T-helper 2 cell treated with Interferon-gamma antibody and Interleukin-4, amounts not matched to agents 100 ng/mL and 5 ng/mL, for 36 hours (primary cell): ENCODE results near the gene STK11. TPM values are rescaled to one million over a fixed set of nuclear protein-coding genes. Genes with fewer than 3 reads are reported as not detected.

Source experiments
- intact Hi-C: fragments of 100-400 bp; cut with micrococcal nuclease; formaldehyde crosslinking; loops from one replicate; pipeline ENCODE4 v1.15.1; 2023
- total RNA-seq: library from RNA; stranded (reverse); gene quantifications from 2 replicates; pipeline ENCODE4 v1.2.3, GENCODE V29; 2022

The STK11 gene
- total RNA-seq, 1 donor from 2014 or later: 61.2 TPM

- intact Hi-C loops: loop anchor here (1.0 kb wide), 1 partner anchor 9 kb away; no protein-coding TSS in a partner anchor
Observed at GRCh38 chr19:1258707-1259205, 53.2 kb downstream of the STK11 start.

DNA sequence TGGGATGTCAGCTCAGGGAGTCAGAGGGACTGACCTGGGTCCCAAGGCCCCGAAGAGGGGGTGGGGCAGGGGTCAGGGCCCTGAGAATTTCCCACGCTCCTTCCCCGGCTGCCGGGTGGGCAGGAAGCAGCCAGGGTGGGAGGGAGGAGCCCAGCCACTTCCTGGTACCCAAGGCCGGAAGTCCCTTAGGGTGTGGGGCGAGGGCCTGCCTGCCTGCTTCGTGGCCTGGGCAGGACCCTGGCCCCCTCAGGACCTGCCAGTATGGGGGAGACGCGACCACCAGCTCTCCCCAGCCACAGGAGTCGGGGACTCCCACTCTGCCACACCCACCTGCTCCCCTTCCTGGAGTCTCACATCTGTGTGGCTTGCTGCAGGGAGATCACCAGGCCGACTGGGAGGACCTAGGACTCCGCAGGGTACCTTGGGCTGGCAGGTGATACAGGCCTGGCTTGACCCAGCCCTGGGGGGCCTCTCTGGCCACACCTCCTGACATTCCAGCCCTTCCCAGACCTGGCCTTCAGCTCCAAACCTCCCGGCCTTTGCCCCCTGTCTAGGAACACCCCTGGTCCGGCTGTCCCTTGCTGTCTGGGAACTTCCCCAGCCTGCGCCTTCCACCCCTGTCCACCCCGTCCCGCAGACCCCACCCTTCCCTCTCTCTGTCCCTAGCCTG is 53.8 kb downstream of the STK11 start:
- intact Hi-C loops: loop anchor here (1.0 kb wide), 1 partner anchor 10 kb away; no protein-coding TSS in a partner anchor

DNA sequence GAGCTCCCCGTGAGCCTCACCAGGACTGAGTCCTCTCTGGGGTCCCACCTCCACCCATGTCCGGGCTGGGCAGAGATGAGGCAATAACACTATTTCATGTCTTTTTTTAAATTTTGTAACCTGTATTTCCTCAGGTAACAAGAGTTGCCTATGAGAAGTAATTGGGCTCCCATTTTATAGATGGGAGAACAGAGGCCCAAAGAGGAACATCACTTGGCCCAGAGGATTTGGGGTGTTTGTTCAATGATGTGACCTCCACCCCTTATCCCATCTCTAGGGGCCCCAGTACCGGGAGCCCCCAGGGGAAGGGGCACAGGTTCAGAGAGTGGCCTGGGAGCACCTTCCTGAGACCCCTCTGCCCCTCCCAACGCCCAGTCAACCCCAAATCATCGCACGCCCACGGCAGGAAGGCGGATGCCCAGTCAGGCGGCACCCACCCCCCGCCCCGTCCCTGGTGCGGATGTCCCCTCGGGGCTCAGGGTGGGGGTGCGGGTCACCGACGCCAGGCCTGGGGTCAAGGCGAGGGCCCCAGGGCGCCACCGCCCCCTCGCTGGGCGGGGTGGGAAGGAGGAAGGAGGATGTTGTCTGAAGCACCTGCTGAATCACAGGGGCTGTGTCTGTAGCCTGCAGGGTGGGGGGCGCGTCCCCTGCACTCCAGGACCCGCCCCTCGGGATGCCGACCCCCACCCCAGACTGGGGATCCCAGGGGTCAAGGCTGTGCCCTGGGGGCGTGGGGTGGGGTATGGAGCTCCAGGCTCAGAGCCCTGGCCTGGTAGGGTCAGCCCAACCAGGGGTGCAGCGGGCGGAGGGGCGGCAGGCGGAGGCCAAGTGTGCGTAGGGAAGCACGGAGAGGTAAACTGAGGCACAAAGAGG is 54.5 kb downstream of the STK11 start:
- intact Hi-C loops: loop anchor here (1.0 kb wide), 2 partner anchors 9 to 11 kb away; partner anchors contain the start of gene CIRBP

- intact Hi-C loops: loop anchor here (1.0 kb wide), 1 partner anchor 8 kb away; the partner anchor contains the start of gene CIRBP
Observed at GRCh38 chr19:1260749-1261537, 55.4 kb downstream of the STK11 start.

GRCh38 chr19:1261538-1261797 is 55.9 kb downstream of the STK11 start:
- intact Hi-C loops: no loop called here

DNA sequence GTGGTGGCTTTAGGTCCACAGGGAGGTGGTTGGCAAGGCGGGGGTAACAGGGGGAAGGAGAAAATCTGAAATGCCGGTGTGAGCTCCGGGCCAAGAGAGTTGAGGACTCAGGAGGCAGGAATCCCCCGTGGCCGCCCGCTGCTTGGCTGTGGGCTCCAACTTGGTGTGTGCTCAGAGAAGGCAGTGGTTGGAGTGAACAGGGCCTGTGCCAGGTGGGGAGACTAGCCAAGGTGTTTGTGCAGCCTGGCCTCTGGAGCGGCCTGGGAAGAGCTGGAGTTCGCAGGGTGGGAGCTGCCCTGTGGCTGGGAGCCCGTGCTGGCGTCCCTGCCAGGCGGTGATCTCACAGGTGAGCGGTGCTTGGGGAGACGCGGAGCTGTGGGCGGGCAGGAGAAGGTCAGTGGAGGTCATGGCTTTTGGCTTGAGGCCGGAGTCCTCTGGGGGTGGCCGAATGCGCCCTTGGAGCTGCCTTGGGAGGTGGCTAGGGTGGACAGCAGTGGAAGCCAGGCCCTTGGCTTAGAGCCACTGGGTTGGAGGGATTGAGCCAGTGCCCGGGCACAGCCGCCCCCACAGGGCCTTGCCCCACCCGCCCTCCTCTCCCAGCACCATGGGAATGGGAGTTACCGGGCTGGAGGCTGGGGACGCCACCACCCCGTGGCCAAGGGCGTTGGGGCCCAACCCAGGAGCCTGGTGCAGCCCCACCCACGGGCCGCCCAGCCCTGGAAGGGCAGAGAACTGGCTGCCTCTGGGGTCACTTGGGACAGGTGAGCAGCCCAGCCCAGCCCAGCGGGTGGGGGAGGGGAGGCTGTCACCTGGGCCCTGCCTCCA is 56.4 kb downstream of the STK11 start:
- intact Hi-C loops: no loop called here

- intact Hi-C loops: no loop called here
Observed at GRCh38 chr19:1262623-1263123, 57.1 kb downstream of the STK11 start.

DNA sequence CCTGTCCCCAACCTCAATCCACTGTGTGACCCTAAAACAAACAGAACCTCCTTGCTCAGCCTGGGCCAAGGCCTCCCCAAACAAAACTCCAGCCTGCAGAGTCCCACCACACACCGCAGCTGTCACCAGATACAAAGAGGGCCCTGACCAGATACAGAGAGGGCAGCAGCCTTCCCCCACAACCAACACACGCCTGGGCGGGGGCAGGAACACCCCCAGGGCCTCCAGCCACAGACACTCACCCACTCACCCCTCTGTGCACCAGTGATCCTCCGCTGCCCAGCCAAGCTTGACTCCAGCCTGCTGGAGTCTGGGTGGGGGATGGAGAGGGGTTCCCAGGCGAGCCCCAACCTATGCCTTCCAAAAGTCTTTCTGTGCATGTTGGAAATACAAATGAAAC is 57.6 kb downstream of the STK11 start:
- intact Hi-C loops: no loop called here

DNA sequence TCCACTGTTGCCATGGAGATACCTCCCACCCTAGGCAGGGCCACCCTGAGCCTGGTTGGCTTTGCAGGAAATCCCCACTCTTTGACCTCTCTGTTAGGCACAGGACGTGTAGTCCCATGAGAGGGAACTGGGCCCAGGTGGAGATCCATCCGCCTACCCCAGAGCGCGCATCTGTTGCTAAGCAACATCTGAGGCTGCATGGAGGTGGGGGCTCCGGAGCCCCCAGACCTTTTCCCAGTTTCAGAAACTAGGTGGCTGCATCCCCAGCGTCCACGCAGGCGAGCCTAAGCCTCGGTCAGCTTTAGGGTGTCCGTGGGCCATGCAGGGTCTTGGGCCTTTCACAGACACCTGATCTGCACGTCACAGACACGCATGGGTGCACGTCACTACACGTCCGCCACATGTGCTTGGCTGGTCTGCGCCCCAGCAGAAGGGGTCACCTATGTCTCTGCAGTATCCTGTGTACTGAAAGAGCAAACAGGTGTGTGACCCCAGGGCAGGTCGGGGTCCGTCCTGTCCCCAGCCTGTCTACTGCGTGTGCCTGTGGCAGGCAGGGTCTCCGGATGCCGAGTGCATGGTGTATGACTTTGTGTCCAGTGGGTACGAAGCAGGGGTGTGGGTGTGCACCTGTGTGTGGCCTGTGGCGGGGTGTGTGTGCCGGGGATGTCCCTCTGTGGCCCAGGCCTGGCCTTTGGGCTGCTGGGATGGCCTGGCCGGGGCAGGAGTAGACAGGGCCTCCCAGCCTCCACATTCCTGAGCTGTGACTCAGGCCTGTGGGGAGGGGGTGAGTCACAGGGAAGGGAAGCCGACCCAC is 59.4 kb downstream of the STK11 start:
- intact Hi-C loops: no loop called here

DNA sequence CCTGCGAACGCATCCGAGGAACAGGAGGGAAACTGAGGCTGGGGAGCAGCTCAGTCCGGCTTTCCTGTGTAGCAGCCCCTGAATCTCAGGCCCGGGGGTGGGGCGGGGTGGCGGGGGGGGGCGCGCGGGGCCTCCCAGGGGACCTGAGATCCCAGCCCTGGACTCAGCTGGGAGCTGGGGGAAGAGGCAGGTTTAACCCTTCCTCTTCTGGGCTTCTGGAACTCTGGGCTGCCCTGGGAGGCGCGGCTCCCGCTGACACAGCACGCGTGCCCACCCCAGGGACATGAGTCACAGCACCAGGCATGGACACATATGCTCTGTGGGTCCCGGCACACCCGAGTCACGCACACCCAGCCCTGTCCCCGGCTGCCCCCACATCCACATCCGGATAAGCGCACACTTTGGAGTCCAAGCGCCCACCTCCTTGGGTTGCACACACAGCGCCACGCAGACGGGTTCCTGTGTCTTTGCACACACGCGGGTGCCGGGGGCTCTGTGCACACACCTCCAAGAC is 60.1 kb downstream of the STK11 start:
- intact Hi-C loops: no loop called here

DNA sequence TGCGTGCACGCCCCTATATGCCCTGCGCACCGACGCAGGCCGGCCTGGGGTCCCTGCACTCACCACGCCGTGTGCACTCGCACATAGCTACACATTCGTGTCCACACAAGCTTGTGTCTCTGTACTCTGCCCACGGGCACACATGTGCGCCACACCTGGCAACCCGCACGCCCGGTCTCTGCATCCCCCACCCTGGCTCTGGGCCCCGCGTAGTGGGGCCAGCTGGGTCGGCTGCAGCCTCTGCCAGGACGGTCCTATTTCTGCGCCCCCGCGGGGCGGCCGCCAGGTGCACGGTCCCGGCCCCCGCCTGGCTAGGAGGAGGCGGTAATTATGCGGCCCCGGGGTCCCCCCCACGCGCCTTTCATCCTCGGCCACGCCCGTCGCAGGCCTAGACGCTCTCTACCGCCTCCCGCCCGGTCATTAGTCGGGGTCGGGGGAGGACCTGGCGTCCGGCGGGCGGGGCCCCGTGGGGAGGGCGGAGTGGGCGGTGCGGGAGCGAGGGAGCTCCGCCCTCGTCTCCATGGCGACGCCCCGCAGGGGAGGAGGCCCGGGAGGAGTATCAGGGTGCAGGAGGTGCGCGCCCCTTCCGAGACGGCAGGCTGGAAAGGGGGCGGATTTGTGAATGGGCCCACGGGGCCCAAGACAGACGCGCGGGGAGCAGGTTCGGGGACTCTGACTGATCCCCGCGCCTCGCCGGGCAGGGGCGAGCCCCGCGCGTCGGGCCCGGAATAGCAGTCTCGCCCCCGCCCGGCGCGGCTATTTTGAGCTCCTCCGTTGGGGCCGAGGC is 60.7 kb downstream of the STK11 start:
- intact Hi-C loops: no loop called here

DNA sequence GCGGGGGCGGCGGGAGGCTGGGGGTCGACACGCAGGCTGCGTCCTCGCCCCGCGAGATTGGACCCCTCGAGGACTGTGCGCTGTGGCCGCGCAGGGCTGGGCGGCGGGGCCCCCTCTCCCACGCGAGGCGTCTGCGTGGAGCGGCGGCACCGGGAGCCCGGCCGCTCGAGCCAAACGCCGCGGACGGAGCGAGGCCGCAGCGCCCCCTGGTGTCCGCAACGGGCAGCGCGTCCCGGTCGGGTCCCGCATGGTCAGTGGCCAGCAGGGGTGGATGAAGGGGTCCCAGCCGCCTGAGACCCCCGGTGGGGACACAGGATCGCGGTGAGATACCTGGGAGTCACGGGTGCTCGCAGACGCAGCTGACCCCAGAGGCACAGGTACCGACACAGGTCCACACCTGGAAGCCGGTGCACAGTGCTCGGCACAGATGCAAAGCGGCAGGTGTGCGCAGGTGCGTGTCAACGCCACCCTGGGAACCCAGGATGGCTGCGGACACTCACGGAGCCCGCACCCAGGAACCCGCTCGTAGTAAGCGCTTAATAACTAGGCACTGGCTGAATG is 61.4 kb downstream of the STK11 start:
- intact Hi-C loops: loop anchor here (1.0 kb wide), 1 partner anchor 23 kb away; no protein-coding TSS in a partner anchor

DNA sequence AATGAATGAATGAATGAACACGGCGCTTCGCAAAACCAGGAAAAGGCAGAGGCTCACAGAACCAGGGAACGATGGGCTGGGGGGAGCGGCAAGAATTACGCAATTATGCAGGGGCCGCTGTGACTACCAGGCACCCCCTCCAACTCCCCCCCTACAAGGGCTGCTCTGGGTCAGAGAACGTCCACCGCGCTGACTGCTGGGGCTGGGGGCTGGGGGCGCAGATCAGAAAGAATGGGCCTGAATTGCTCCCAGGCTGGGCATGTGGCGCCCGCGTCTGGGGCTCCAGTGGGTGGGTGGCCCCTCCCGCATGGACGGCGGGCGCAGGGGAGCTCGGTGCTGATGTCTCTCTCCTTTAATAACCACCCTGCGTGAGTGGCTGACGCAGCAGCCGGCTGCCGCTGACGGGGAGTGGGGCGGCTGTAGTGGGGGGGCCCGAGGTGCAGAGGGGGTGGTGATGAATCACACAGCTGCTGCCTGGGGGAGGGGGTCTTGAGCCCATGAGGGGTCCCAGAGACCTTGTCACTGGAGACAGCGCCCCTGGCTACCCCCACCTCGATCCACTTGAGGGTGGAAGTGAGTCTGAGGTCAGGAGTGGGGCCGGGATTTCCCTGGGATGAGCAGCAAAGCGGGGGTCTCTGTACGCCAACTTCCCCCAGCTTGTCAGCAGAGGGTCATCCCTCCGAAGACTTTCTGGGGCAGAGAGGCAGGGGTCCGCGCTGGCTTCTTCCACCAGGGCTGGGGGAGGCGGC is 62.1 kb downstream of the STK11 start:
- intact Hi-C loops: loop anchor here (1.0 kb wide), 1 partner anchor 23 kb away; no protein-coding TSS in a partner anchor

- intact Hi-C loops: loop anchor here (1.0 kb wide), 2 partner anchors 8 to 19 kb away; no protein-coding TSS in a partner anchor
Observed at GRCh38 chr19:1268226-1269064, 62.9 kb downstream of the STK11 start.

DNA sequence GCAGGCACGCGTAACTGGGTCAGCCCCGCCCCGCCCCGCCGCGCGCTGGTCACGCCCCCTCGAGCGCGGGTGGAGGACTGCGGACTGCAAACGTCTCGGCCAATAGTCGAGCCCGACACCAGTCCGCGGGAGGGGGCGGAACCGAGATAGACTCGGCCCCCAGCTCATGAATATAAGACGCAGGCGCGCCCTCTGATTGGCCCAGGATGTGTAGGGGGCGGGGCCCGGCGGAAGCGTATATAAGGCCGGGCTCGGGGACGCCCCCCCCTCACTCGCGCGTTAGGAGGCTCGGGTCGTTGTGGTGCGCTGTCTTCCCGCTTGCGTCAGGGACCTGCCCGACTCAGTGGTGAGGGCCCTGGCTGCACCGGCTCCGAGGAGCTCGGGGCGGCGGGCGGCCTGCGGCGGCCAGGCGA is 63.5 kb downstream of the STK11 start, which contains the start of gene CIRBP:
Gene CIRBP, plus strand, starts transcription at position 268 of the 413 bp plus-strand sequence. CDS start 1,602 bp downstream, outside the sequence.
- intact Hi-C loops: loop anchor here (1.0 kb wide), 2 partner anchors 9 to 20 kb away; no protein-coding TSS in a partner anchor
